Left renal pelvis (tissue), 4 donors: Measurements from ENCODE around the gene UBE4A. TPM values are rescaled to one million over a fixed set of nuclear protein-coding genes. Genes with fewer than 3 reads are reported as not detected.
"Not testable (repeated sequence)": the region's sequence is repeated elsewhere in the genome, so short reads cannot be mapped to it uniquely, and the experiment has no call there.

Experiments used
- DNase-seq, 4 donors: peaks; one replicate each; pipeline ENCODE4 v3.0.0-alpha.2; 2013; ENCODE audit warnings: low read depth in 4 of 4, low spot score in 3 of 4
- polyA plus RNA-seq, 4 donors: library from polyadenylated mRNA; unstranded; fragments of 120-200 nt; gene quantifications; one replicate each; pipeline ENCODE4 v1.2.1, GENCODE V29; 2013; ENCODE audit not compliant: insufficient read length in 4 of 4

The UBE4A gene
- polyA plus RNA-seq, 4 donors, result 39.0 to 44.9 (median 41.8) TPM

GRCh38 chr11:118398791-118399559 is 39.6 kb downstream of the UBE4A start:
- no peak for DNase-seq

GRCh38 chr11:118401151-118401879 is 41.9 kb downstream of the UBE4A start, which contains the start of gene ATP5MG:
ATP5MG (plus strand) TSS chr11:118401606; CDS start chr11:118401666, 60 bp downstream.
- peak; percentile 84 to 86 (median 86) for DNase-seq

GRCh38 chr11:118401880-118402590 is 42.6 kb downstream of the UBE4A start:
- peak in 1 of 4 donors; percentile 8 for DNase-seq

- DNase-seq, result not testable (repeated sequence)
Measured at GRCh38 chr11:118402594-118402993, 43.2 kb downstream of the UBE4A start.

GRCh38 chr11:118406599-118407166 is 47.3 kb downstream of the UBE4A start:
- no peak for DNase-seq

- DNase-seq, result no peak
Measured at GRCh38 chr11:118410055-118410745, 50.8 kb downstream of the UBE4A start.

- no peak for DNase-seq
Measured at GRCh38 chr11:118411530-118411929, 52.1 kb downstream of the UBE4A start.

- DNase-seq, result no peak
Measured at GRCh38 chr11:118412921-118413320, 53.5 kb downstream of the UBE4A start.

- DNase-seq, result no peak
Measured at GRCh38 chr11:118415062-118415738, 55.8 kb downstream of the UBE4A start.

GRCh38 chr11:118415739-118416068 is 56.3 kb downstream of the UBE4A start:
- DNase-seq, result no peak

- not testable (repeated sequence) for DNase-seq
Measured at GRCh38 chr11:118416900-118417299, 57.5 kb downstream of the UBE4A start.

GRCh38 chr11:118417801-118418200 is 58.4 kb downstream of the UBE4A start:
- DNase-seq, result no peak

GRCh38 chr11:118418766-118419165 is 59.4 kb downstream of the UBE4A start:
- no peak for DNase-seq

GRCh38 chr11:118427707-118428106 is 68.3 kb downstream of the UBE4A start:
- no peak for DNase-seq

- no peak for DNase-seq
Measured at GRCh38 chr11:118430956-118431355, 71.6 kb downstream of the UBE4A start.

- DNase-seq, result no peak
Measured at GRCh38 chr11:118434123-118434552, 74.7 kb downstream of the UBE4A start.

GRCh38 chr11:118434553-118435289 is 75.3 kb downstream of the UBE4A start:
- DNase-seq, result no peak

GRCh38 chr11:118435290-118435892 is 76.0 kb downstream of the UBE4A start:
- DNase-seq, result peak in 2 of 4 donors; percentile 42
